Measurements from ENCODE around the gene RGS7.

The RGS7 gene

GRCh38 chr1:240968864-240969263 is 388.1 kb downstream of the RGS7 start:
- DNase-seq (ENCODE audit: extremely low read depth, low read depth) = no peak
- TF ChIP-seq CTCF (IDR thresholded peaks at IDR 0.05; ENCODE audit: low read depth, low read length) = no peak

- no peak for DNase-seq (ENCODE audit: extremely low read depth, low read depth)
- peak; percentile 41 for TF ChIP-seq CTCF (IDR thresholded peaks at IDR 0.05; ENCODE audit: low read depth, low read length)
Observed at GRCh38 chr1:240967070-240967724, 389.8 kb downstream of the RGS7 start.

GRCh38 chr1:240965581-240966091 is 391.4 kb downstream of the RGS7 start:
- no peak for DNase-seq (ENCODE audit: extremely low read depth, low read depth)
- TF ChIP-seq CTCF (IDR thresholded peaks at IDR 0.05; ENCODE audit: low read depth, low read length) = no peak

GRCh38 chr1:240962086-240962485 is 394.9 kb downstream of the RGS7 start:
- no peak for DNase-seq (ENCODE audit: extremely low read depth, low read depth)
- TF ChIP-seq CTCF (IDR thresholded peaks at IDR 0.05; ENCODE audit: low read depth, low read length) = no peak

GRCh38 chr1:240956424-240956823 is 400.6 kb downstream of the RGS7 start:
- no peak for TF ChIP-seq CTCF (IDR thresholded peaks at IDR 0.05; ENCODE audit: low read depth, low read length)
- no peak for DNase-seq (ENCODE audit: extremely low read depth, low read depth)

GRCh38 chr1:240956020-240956419 is 401.0 kb downstream of the RGS7 start:
- no peak for DNase-seq (ENCODE audit: extremely low read depth, low read depth)
- TF ChIP-seq CTCF (IDR thresholded peaks at IDR 0.05; ENCODE audit: low read depth, low read length) = no peak

- no peak for DNase-seq (ENCODE audit: extremely low read depth, low read depth)
- TF ChIP-seq CTCF (IDR thresholded peaks at IDR 0.05; ENCODE audit: low read depth, low read length) = no peak
Observed at GRCh38 chr1:240947438-240948224, 409.4 kb downstream of the RGS7 start.
